HG03135 (cell line): ENCODE data around the gene DACH1.
"Not testable (repeated sequence)": the region's sequence is repeated elsewhere in the genome, so short reads cannot be mapped to it uniquely, and the experiment has no call there.

Experiments used
- ATAC-seq: cut with Tn5 transposase; IDR thresholded peaks from one replicate; pipeline ENCODE4 v1.9.1; 2021; ENCODE audit warnings: mild to moderate bottlenecking, moderate library complexity; ENCODE audit not compliant: unreplicated experiment

DACH1 gene

DNA sequence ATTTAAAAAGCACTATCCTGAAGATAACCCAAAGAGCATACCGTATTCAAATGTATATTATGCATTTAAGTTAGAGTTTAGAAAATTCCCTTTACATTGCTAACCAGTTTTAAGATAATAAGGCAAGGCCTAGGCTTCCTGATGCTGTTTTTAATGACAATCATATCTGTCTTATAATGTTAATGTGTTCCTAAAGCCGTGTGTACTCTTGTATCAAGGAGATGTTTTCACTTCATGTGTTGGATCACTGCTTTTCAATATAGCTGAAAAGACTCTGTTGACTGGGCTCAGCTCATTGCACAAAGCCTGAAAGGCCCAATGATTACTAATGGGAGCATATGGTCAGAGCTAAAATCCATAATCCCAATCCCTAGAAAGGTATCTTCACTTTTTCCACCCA is 81.6 kb downstream of the DACH1 start:
- no peak for ATAC-seq

DNA sequence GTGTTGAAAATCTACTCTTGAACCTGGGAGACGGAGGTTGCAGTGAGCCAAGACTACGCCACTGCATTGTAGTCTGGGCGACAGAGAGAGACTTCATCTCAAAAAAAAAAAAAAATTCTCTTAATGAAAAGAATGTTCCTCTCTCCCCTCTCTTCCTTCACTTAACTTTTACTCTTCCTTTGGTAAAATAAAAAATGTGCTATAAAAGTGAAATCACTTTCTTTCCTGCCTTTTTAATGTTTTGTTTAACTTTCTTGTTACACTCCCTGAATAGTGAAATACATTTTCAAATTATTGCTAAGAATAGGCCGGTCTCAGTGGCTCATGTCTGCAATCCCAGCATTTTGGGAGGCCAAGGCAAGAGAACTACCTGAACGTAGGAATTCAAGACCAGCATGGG is 86.5 kb downstream of the DACH1 start:
- ATAC-seq = no peak

GRCh38 chr13:71778998-71779397 is 88.0 kb downstream of the DACH1 start:
- ATAC-seq = not testable (repeated sequence)

- no peak for ATAC-seq
Observed at GRCh38 chr13:71775966-71776365, 91.0 kb downstream of the DACH1 start.

DNA sequence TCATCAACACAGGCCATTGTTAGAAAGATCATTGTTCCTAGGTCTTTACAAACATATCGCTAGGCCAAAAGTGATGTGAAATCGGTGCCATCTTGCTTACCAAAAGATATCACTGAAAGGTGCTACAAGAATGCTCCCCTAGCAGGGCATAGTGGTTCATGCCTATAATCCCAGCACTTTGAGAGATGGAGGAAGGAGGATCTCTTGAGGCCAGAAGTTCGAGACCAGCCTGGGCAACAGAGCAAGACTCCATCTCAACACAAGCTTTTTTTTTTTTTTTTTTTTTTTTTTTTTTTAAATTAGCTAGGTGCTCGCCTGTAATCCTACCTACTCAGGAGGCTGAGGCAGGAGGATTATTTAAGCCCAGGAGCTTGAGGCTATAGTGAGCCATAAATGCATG is 92.1 kb downstream of the DACH1 start:
- ATAC-seq = no peak

DNA sequence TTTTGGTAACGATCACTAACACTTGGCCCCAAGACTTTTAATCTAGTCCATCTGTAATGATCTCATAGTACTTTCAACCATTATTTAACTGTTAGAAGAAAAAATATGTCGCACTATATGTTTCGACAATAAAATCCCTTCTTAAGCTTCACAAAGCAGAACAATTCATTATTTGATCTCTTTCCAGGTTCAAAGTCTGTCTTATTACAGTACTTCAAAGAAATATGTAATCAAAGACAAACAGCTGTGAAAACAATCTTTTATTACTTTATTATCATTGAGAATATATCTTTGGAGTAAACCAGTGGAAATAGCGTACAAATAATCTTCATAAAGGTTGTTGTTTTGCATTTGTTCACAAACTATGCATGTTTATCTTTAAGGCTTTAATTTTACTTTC is 93.5 kb downstream of the DACH1 start:
- ATAC-seq = no peak

GRCh38 chr13:71772361-71772760 is 94.6 kb downstream of the DACH1 start:
- ATAC-seq = no peak

DNA sequence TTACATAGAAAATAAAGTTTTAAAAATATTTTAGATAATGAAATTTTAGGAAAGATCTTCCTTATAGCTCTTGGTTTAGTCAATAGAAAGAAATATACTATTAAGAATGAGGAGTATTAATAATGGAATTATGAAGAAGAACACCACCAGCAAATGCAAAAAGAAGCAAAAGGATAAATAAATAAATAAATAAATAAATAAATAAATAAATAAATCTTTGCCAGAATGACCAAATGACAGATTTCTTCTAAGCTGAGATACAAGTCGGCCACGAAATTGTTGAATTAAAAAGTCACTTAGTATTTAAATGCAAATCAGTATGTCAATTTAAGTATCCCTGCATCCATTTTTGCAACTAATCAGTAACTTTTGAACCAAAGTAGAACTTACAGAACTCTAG is 95.9 kb downstream of the DACH1 start:
- no peak for ATAC-seq

- ATAC-seq = no peak
Observed at GRCh38 chr13:71770710-71771109, 96.3 kb downstream of the DACH1 start.

DNA sequence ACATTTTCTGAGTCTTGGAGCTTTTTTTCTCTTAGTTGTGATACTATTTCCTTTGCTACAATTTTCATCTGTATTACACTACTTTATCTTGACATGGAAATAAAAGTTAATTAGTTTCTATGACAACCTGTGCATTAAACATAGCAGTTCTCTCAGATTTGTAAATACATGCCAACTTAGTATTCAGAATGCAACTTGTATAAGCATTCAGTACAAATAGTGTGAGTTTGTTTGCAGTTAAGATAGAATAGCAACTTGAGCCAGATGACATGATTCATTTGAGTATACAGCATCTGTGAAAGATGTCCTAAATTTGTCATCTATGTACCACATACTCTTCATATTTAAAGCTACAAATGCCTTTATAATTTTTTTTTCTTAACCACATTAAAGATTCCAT is 98.1 kb downstream of the DACH1 start:
- ATAC-seq = no peak

- no peak for ATAC-seq
Observed at GRCh38 chr13:71759651-71760511, 107.1 kb downstream of the DACH1 start.

DNA sequence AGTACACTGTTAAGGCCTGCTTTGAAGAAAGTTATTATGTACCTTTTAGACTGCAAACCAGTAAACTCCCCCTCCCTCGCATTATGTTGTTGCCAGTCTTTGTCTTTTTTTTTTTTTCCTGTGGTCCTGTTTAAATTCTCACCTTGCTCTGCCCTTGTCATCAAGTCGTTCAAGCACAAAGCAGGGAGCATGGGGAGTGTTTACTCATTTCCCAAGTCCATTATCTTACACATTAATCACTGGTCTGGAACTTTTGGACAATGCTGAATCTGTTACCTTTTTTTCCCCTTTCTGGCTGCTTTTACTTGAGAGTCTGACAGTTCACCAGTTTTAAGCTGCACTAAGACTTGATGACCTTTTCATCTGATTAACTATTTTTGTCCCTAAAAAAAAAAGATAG is 108.2 kb downstream of the DACH1 start:
- ATAC-seq = no peak

DNA sequence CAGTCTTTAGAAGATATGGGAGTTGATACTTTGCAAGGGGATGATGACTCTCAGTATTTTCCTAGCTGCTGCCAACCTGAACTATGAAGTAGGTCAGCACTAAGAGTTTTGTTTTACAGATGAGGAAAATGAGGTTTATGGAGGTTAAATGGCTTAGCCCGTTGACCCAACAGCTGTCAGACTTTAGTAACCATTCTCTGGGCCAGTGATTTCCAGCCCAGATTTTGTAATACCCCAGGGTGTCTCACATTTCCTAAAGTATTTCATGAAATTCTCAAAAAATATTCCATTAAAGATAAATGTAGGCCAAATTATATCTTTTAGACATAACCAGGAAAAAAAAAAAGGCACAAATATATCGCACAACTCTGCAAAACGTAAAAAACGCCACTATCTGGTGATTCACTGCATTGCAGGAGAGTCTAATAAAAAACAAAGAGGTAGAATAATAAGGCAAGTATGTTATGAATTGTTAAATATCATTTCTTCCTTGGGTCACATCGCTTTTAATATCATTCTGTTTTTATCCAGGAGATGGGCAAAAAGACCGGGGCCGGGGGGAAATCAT is 112.5 kb downstream of the DACH1 start:
- no peak for ATAC-seq

DNA sequence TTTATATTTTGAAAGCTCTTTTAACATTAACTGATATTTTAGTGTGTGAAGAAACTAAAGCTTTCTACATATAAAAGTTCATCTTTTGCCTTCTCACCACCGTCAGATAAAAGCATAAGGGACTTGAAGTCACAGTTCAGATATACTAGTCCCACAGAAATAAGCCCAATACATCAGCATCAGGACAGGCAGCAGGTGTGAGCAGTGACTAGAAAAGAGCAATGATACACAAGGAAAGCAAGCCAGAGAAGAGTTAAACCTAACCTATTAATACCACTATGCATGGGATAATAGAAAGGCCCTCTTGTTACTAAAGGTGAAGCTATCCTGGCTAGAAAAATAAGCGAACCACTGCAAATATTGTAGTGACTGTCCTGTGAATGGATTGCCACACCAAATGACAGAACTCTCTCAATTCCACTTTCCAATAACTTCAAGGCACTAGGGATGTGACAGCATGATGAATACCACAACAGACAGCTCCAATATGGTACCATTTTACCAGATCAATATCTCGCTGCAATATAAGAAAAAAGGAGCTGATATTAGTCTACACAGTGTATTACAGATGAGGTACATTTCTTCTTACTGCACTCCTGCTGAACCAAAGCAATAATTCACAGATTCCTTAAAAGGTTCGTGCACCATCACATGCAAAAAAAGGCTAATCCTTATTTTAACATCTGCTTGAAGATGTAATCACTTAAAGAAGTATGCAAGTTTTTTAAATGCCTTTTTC is 114.1 kb downstream of the DACH1 start:
- no peak for ATAC-seq

- ATAC-seq = no peak
Observed at GRCh38 chr13:71751073-71751472, 115.9 kb downstream of the DACH1 start.

DNA sequence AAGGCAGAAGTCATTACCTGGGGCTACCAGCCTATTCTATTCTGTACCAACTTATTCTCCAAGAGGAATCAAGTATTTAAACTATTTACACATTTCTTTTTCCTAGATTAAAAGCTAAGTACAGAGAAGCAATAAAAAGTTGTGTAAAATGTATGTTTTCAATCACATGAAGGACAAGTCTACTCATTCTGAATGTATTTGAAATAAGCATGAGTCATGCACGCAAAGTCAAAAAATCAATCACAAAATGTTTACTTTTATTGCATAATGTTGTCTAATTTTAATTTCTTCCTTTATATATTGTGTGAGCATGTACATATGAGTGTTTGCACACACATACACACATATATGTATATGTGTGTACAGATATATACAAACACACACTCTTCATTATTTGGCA is 136.7 kb downstream of the DACH1 start:
- ATAC-seq = no peak

- no peak for ATAC-seq
Observed at GRCh38 chr13:71729441-71729840, 137.6 kb downstream of the DACH1 start.

GRCh38 chr13:71727662-71728061 is 139.3 kb downstream of the DACH1 start:
- no peak for ATAC-seq

DNA sequence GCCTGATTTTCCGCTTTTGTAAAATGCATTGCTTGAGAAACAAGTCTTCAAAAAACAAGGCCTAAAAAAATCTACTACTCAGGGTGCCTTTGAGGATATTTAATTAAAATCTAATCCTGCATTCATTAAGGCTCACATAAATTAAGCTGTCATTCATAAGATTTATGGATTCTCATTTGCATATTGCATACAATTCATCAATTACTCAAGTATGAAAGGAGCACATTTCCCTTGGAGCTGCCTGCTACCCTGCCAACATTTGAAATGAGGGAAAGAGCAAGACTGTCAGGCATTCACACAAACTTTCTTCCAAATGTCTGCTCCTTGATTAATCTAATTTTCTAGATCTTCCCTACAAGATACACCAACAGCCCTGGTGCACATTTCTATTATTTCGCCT is 140.0 kb downstream of the DACH1 start:
- ATAC-seq = no peak

- ATAC-seq = no peak
Observed at GRCh38 chr13:71722206-71722605, 144.8 kb downstream of the DACH1 start.

DNA sequence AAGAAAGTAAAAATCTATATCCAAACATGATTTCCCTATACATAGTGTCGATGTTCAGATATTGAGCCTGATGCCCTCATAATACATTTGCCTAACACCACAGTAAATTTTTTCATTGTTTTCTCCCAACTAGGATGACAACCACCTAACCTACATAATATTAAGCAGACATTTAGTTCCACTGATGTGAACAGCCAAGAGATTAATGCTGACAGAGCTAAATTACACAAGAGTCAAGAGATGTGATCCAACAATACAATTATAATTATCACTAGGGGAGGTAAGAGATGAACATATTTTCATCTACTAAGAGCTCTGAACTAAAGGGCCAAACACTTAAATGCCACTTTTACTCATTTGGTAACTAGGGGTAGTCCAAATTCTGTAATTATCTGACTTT is 145.9 kb downstream of the DACH1 start:
- ATAC-seq = no peak

GRCh38 chr13:71718931-71719330 is 148.1 kb downstream of the DACH1 start:
- ATAC-seq = no peak
